HCT116 (cell line): Measurements from ENCODE around the gene CDHR1. TPM values are rescaled to one million over a fixed set of nuclear protein-coding genes. Genes with fewer than 3 reads are reported as not detected.

Source experiments
- ATAC-seq: fragments of 200-7000 bp; cut with Tn5 transposase; 2 replicates; pipeline ENCODE4 v1.9.1; 2020; ENCODE audit warnings: mild to moderate bottlenecking, moderate library complexity
- BruUV-seq: library from RNA; stranded (reverse); fragments of 400-500 nt; replicated peaks from 2 replicates; lab custom pipeline; 2021; lab: Mats Ljungman, UMichigan
- CTCF ChIA-PET: fragments of 300-600 bp; sonication (Branson Sonifier 250); formaldehyde crosslinking; loops from one replicate; lab custom pipeline; 2021; ENCODE audit warnings: antibody characterized with exemption; lab: Charles Lee
- POLR2A ChIA-PET: fragments of 300-600, 350-600 bp; sonication (Branson Sonifier 250); formaldehyde crosslinking; loops from one replicate; lab custom pipeline; 2021; ENCODE audit warnings: antibody characterized with exemption; lab: Charles Lee
- RAD21 ChIA-PET, 2 experiments: fragments of 300-600 bp; sonication (Branson Sonifier 250); formaldehyde crosslinking; loops; one replicate each; lab custom pipeline; 2023; ENCODE audit warnings: low total read pairs in 2 of 2; ENCODE audit not compliant: uncharacterized antibody in 2 of 2, unreplicated experiment in 2 of 2, low non-redundant PET in 1 of 2; lab: Charles Lee
- DNase-seq: peaks from one replicate; pipeline ENCODE4 v3.0.0-alpha.2; 2010; ENCODE audit warnings: low read depth, low spot score
- H2AFZ ChIP-seq: fragments of 200-600 bp; shearing (Covaris generic), sonication (generic); 2 replicates; pipeline ENCODE4 v1.6.1; 2017; ENCODE audit warnings: low read depth, mixed run types, mixed read lengths, antibody characterized with exemption, low read length; ENCODE audit not compliant: poor library complexity, severe bottlenecking
- H3K27ac ChIP-seq: 2 replicates; pipeline ENCODE4 v1.5.1; 2012; ENCODE audit warnings: low read depth, low read length
- H3K27me3 ChIP-seq: fragments of 200-600 bp; sonication (generic); 2 replicates; pipeline ENCODE4 v1.6.1; 2016; ENCODE audit warnings: mixed run types, low read length, mixed read lengths; ENCODE audit not compliant: insufficient read depth
- H3K36me3 ChIP-seq, 2 experiments: fragments of 200-500 bp in 1 of 2; fragments of 200-600 bp in 1 of 2; sonication (Bioruptor generic) in 1 of 2; sonication (generic) in 1 of 2; 2 replicates each; pipeline versions ENCODE4 v1.5.1 to v1.6.1; 2014 to 2016; ENCODE audit warnings: low read length in 2 of 2, inconsistent platforms in 1 of 2, mixed read lengths in 1 of 2, mixed run types in 1 of 2; ENCODE audit not compliant: insufficient read depth in 2 of 2, control insufficient read depth in 1 of 2
- H3K4me1 ChIP-seq, 2 experiments: fragments of 200-600 bp in 1 of 2; sonication (generic) in 1 of 2; 2 replicates each; pipeline versions ENCODE4 v1.5.1 to v1.6.1; 2012 to 2017; ENCODE audit warnings: low read length in 2 of 2, inconsistent platforms in 1 of 2, mild to moderate bottlenecking in 1 of 2, mixed read lengths in 1 of 2, mixed run types in 1 of 2, moderate library complexity in 1 of 2; ENCODE audit not compliant: insufficient read depth in 2 of 2, control insufficient read depth in 1 of 2
- H3K4me2 ChIP-seq: fragments of 200-600 bp; sonication (generic); 2 replicates; pipeline ENCODE4 v1.6.1; 2017; ENCODE audit warnings: mixed run types, low read length, mixed read lengths
- H3K4me3 ChIP-seq, 2 experiments: fragments of 200-600 bp in 1 of 2; sonication (generic) in 1 of 2; replicated peaks in 1 of 2; 2 replicates each; pipeline ENCODE4 v1.5.1; 2011 to 2016; ENCODE audit warnings: low read length in 2 of 2, control low read depth in 1 of 2, low read depth in 1 of 2, mild to moderate bottlenecking in 1 of 2, mixed read lengths in 1 of 2, mixed run types in 1 of 2
- H3K79me2 ChIP-seq: fragments of 200-600 bp; sonication (generic); 2 replicates; pipeline ENCODE4 v1.6.1; 2017; ENCODE audit warnings: mild to moderate bottlenecking, mixed run types, low read length, moderate library complexity, mixed read lengths; ENCODE audit not compliant: insufficient read depth
- H3K9ac ChIP-seq: fragments of 200-600 bp; sonication (generic); 2 replicates; pipeline ENCODE4 v1.6.1; 2016; ENCODE audit warnings: low read length, mixed read lengths
- H3K9me2 ChIP-seq: fragments of 200-600 bp; sonication (generic), shearing (Covaris generic); 2 replicates; pipeline ENCODE4 v1.6.1; 2017; ENCODE audit warnings: mixed run types, mild to moderate bottlenecking, moderate library complexity; ENCODE audit not compliant: insufficient read depth
- H3K9me3 ChIP-seq, 2 experiments: fragments of 200-500 bp in 1 of 2; fragments of 200-600 bp in 1 of 2; sonication (Bioruptor generic) in 1 of 2; sonication (generic) in 1 of 2; 2 replicates each; pipeline ENCODE4 v1.6.1; 2014 to 2017; ENCODE audit warnings: low read length in 2 of 2, mixed read lengths in 2 of 2, inconsistent platforms in 1 of 2, low read depth in 1 of 2, mild to moderate bottlenecking in 1 of 2, mixed run types in 1 of 2, moderate library complexity in 1 of 2; ENCODE audit not compliant: control insufficient read depth in 1 of 2, insufficient read depth in 1 of 2
- H4K20me1 ChIP-seq: fragments of 200-600 bp; sonication (generic), shearing (Covaris generic); 2 replicates; pipeline ENCODE4 v1.6.1; 2017; ENCODE audit warnings: mixed run types, mild to moderate bottlenecking, moderate library complexity; ENCODE audit not compliant: insufficient read depth
- CTCF ChIP-seq, 3 experiments: fragments of 200-600 bp in 1 of 3; sonication (generic) in 1 of 3; IDR thresholded peaks in 2 of 3; conservative IDR thresholded peaks in 1 of 3; 2 replicates each; pipeline ENCODE4 v1.5.1; 2012 to 2017; ENCODE audit warnings: low read depth in 2 of 3, low read length in 2 of 3, antibody characterized with exemption in 1 of 3, borderline replicate concordance in 1 of 3, control low read depth in 1 of 3, mild to moderate bottlenecking in 1 of 3, mixed read lengths in 1 of 3, mixed run types in 1 of 3, moderate library complexity in 1 of 3; ENCODE audit not compliant: insufficient read depth in 1 of 3
- ELF1 ChIP-seq: IDR thresholded peaks from 2 replicates; pipeline ENCODE4 v1.6.1; 2012; ENCODE audit warnings: low read depth, borderline replicate concordance
- EZH2phosphoT487 ChIP-seq: fragments of 200-600 bp; IDR thresholded peaks from 2 replicates; pipeline ENCODE4 v1.6.1; 2018; ENCODE audit warnings: antibody characterized with exemption, borderline replicate concordance
- FOSL1 ChIP-seq: IDR thresholded peaks from 2 replicates; pipeline ENCODE4 v1.6.1; 2012; ENCODE audit warnings: low read depth
- POLR2A ChIP-seq: IDR thresholded peaks from 2 replicates; pipeline ENCODE4 v1.7.0; 2011; ENCODE audit warnings: borderline replicate concordance; ENCODE audit not compliant: insufficient read depth, insufficient read length; ENCODE audit errors: extremely low read depth
- POLR2AphosphoS5 ChIP-seq: IDR thresholded peaks from 2 replicates; pipeline ENCODE4 v1.6.1; 2011; ENCODE audit warnings: mild to moderate bottlenecking, low read depth, low read length, moderate library complexity
- SIN3A ChIP-seq: IDR thresholded peaks from 2 replicates; pipeline ENCODE4 v1.6.1; 2012; ENCODE audit warnings: low read depth
- SRF ChIP-seq: IDR thresholded peaks from 2 replicates; pipeline ENCODE4 v1.6.1; 2012; ENCODE audit warnings: low read depth
- YY1 ChIP-seq: IDR thresholded peaks from 2 replicates; pipeline ENCODE4 v1.6.1; 2011; ENCODE audit warnings: low read length, low read depth, moderate library complexity, mild to moderate bottlenecking; ENCODE audit not compliant: insufficient replicate concordance; ENCODE audit errors: extremely low read depth
- ZBTB33 ChIP-seq: IDR thresholded peaks from 2 replicates; pipeline ENCODE4 v1.6.1; 2011; ENCODE audit warnings: mild to moderate bottlenecking, low read length, moderate library complexity; ENCODE audit not compliant: insufficient replicate concordance; ENCODE audit errors: extremely low read depth
- intact Hi-C: fragments of 100-400 bp; cut with micrococcal nuclease; formaldehyde crosslinking; loops from 2 replicates; pipeline ENCODE4 v1.10.0; 2022
- total RNA-seq: library from RNA; stranded (reverse); gene quantifications from one replicate; pipeline ENCODE4 v1.2.1, GENCODE V29; 2021; ENCODE audit not compliant: unreplicated experiment

CDHR1 gene
- total RNA-seq, 1 experiment from 2014 or later, result not detected

GRCh38 chr10:84172467-84173356 is 21.6 kb upstream of the CDHR1 start:
- no peaks in the 10 kb centered on the region for H3K9me3 ChIP-seq
- ChIA-PET CTCF (no interaction called here), RAD21 (no interaction called here), POLR2A (no interaction called here)
- H3K27ac ChIP-seq, result no peak overlapping the region
- no peaks in the 10 kb centered on the region for H3K27me3 ChIP-seq
- no peak overlapping the region for H3K4me2 ChIP-seq
- H3K36me3 ChIP-seq, result no peaks in the 10 kb centered on the region
- H3K9me2 ChIP-seq, result no peaks in the 10 kb centered on the region
- no peaks in the 10 kb centered on the region for H3K79me2 ChIP-seq
- H3K4me1 ChIP-seq, result no peaks in the 10 kb centered on the region
- no peak overlapping the region for H3K4me3 ChIP-seq
- H3K9ac ChIP-seq, result no peak overlapping the region
- intact Hi-C loops, result no loop called here
- BruUV-seq, result no TSS peak
- no peak for TF ChIP-seq SRF
- no peak for TF ChIP-seq ZBTB33
- no peak for TF ChIP-seq POLR2AphosphoS5
- no peak for TF ChIP-seq POLR2A
- no peak for TF ChIP-seq CTCF (IDR thresholded peaks at IDR 0.05 in 2 of 3, conservative IDR thresholded peaks at IDR 0.05 in 1 of 3; ENCODE audit: borderline replicate concordance in 1 of 3, insufficient read depth in 1 of 3, low read depth in 2 of 3, low read length in 2 of 3)
- TF ChIP-seq SIN3A, result no peak
- no peak for TF ChIP-seq EZH2phosphoT487
- no peak for TF ChIP-seq ELF1
- no peak for TF ChIP-seq YY1
- TF ChIP-seq FOSL1, result no peak
- DNase-seq, result no peak
- H2AFZ ChIP-seq, result no peak overlapping the region
- H4K20me1 ChIP-seq, result no peaks in the 10 kb centered on the region
- ATAC-seq, result no peak
